Brain microvascular endothelial cell (primary cell): Measurements from ENCODE around the gene FRRS1L.

Experiments used
- DNase-seq: peaks from one replicate; pipeline ENCODE4 v3.0.0-alpha.2; 2020
- H3K27ac ChIP-seq: fragments of 250-450 bp; sonication (Bioruptor Pico); 2 replicates; pipeline ENCODE4 v1.5.1; 2020; ENCODE audit warnings: mild to moderate bottlenecking, moderate library complexity
- H3K27me3 ChIP-seq: fragments of 250-450 bp; sonication (Bioruptor Pico); replicated peaks from 2 replicates; pipeline ENCODE4 v1.5.1; 2020; ENCODE audit warnings: mild to moderate bottlenecking
- H3K36me3 ChIP-seq: fragments of 250-450 bp; sonication (Bioruptor Pico); replicated peaks from 2 replicates; pipeline ENCODE4 v1.5.1; 2020; ENCODE audit warnings: mild to moderate bottlenecking
- H3K4me3 ChIP-seq: 2 replicates; pipeline ENCODE4 v1.5.1; 2011; ENCODE audit warnings: low read depth, mild to moderate bottlenecking, control low read depth, low read length, moderate library complexity
- in situ Hi-C: cut with HindIII; loops from 2 replicates; pipeline ENCODE4 v1.10.0; 2017; ENCODE audit warnings: low sequenced_read_pairs, low pct_ligation_motif_present
- TF ChIP-seq, protein P1 (sequence below): IDR thresholded peaks from 2 replicates; pipeline ENCODE4 v1.5.1; 2011; ENCODE audit warnings: low read depth, mild to moderate bottlenecking, moderate library complexity, low read length, control low read depth, inconsistent platforms; ENCODE audit errors: missing control alignments

The FRRS1L gene

DNA sequence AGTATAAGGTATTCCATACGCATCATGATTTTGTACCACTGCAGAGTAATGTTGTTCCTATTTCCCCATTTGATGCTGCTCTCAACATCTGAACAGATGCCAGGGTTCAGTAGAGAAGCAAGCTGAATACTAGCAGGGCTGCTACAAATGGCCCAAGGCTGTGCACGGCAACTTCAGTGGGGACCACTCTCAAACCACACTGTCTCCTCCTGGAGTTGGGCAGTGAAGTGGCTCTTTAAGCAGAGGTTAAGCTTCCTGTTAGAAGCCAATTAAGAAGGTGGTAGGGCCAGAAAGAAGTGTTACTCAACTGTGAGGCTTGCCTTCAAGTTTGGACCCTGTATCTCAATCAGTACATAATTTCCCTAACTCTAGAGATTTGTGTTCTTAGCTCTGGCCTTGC is 79.3 kb downstream of the FRRS1L start:
- Histone ChIP-seq H3K36me3 (peaks cover 17% of the 10 kb centered on the region), H3K4me3 (no peak overlapping the region), H3K27ac (no peak overlapping the region), H3K27me3 (no peaks in the 10 kb centered on the region)
- DNase-seq, result no peak
- in situ Hi-C loops, result no loop called here
- TF ChIP-seq, protein P1, sequence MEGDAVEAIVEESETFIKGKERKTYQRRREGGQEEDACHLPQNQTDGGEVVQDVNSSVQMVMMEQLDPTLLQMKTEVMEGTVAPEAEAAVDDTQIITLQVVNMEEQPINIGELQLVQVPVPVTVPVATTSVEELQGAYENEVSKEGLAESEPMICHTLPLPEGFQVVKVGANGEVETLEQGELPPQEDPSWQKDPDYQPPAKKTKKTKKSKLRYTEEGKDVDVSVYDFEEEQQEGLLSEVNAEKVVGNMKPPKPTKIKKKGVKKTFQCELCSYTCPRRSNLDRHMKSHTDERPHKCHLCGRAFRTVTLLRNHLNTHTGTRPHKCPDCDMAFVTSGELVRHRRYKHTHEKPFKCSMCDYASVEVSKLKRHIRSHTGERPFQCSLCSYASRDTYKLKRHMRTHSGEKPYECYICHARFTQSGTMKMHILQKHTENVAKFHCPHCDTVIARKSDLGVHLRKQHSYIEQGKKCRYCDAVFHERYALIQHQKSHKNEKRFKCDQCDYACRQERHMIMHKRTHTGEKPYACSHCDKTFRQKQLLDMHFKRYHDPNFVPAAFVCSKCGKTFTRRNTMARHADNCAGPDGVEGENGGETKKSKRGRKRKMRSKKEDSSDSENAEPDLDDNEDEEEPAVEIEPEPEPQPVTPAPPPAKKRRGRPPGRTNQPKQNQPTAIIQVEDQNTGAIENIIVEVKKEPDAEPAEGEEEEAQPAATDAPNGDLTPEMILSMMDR, result no peak

DNA sequence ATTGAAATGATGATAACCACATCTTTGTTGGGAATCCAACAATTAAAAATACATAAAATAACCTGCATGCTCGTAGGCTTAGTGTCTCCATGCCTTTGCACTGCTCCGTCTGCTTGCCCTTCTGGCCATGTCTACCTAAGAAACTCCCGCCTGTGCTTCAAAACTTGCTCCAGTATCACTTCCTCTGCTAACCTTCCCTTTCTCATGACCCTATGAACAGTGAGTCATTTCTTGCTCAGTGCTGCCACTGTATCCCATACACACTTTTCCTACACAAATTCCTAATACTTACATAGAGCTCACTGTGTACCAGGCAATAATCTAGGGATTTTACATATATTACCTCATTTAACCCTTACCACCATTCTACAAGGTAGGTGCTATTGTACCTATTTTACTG is 80.8 kb downstream of the FRRS1L start:
- peaks cover 15% of the 10 kb centered on the region for H3K36me3 ChIP-seq
- no peak overlapping the region for H3K4me3 ChIP-seq
- in situ Hi-C loops, result no loop called here
- DNase-seq, result peak; percentile 54
- peak overlapping the region; percentile 49 for H3K27ac ChIP-seq
- no peaks in the 10 kb centered on the region for H3K27me3 ChIP-seq
- TF ChIP-seq, protein P1, result peak; percentile 35

DNA sequence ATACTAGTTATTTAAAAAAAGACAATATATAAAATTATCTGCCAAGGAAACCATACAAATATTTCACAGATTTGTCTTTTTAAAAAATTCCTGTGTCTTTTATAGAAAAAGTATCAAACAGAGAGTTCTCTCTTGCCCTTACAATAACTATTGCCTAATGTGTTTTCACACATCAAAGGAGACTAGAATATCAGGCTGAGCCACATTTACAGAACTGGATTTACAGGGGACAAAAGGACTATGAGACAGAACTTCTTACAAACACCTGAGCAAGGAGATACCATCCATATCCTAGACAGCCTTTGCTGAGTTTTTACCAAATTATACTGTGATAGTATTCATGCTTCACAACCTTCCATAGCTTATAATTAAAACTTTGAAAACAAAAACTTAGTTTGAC is 81.5 kb downstream of the FRRS1L start:
- Histone ChIP-seq H3K36me3 (peaks cover 11% of the 10 kb centered on the region), H3K4me3 (no peak overlapping the region), H3K27me3 (no peaks in the 10 kb centered on the region), H3K27ac (no peak overlapping the region)
- no peak for DNase-seq
- in situ Hi-C loops, result no loop called here
- TF ChIP-seq, protein P1, result no peak

DNA sequence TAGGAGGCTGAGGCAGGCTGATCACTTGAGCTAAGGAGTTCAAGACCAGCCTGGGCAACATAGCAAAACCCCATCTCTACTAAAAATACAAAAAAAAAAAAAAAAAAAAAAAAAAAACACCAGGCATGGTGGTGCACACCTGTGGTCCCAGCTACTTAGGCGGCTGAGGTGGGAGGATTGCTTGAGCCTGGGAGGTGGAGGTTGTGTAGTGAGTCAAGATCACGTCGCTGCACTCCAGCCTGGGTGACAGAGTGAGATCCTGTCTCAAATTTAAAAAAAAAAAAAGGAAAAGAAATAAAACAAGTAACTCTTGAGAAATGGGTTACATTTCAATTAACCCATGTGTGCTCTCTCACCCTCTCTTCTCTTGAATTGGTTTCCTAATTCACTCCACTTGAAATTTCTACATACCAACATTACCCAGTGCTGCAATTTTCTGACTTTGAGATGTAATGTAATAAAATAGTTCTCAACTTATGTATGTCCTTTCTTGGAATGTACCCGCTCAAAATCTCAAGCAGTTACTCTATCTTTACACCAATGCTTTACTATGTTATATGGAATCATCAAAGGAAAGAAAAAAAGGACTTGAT is 83.1 kb downstream of the FRRS1L start:
- in situ Hi-C loops, result no loop called here
- H3K4me3 ChIP-seq, result no peak overlapping the region
- no peak for DNase-seq
- H3K36me3 ChIP-seq, result peaks cover 6% of the 10 kb centered on the region
- no peaks in the 10 kb centered on the region for H3K27me3 ChIP-seq
- TF ChIP-seq, protein P1, result no peak
- no peak overlapping the region for H3K27ac ChIP-seq

GRCh38 chr9:109083141-109083540 is 83.9 kb downstream of the FRRS1L start:
- Histone ChIP-seq H3K27me3 (no peaks in the 10 kb centered on the region), H3K36me3 (peaks cover 6% of the 10 kb centered on the region), H3K27ac (no peak overlapping the region), H3K4me3 (no peak overlapping the region)
- in situ Hi-C loops, result no loop called here
- TF ChIP-seq, protein P1, result no peak
- no peak for DNase-seq

- DNase-seq, result no peak
- H3K27ac ChIP-seq, result no peak overlapping the region
Measured at GRCh38 chr9:109082091-109082620, 84.9 kb downstream of the FRRS1L start.

More at GRCh38 chr9:109082091-109082620, 84.9 kb downstream of the FRRS1L start:
- peaks cover 6% of the 10 kb centered on the region for H3K36me3 ChIP-seq
- TF ChIP-seq, protein P1, result no peak
- in situ Hi-C loops, result no loop called here
- H3K4me3 ChIP-seq, result no peak overlapping the region
- no peaks in the 10 kb centered on the region for H3K27me3 ChIP-seq
